ENCODE measurements around the gene DBH. TPM values are rescaled to one million over a fixed set of nuclear protein-coding genes. Genes with fewer than 3 reads are reported as not detected.

Gene DBH
- total and polyA plus RNA-seq, 8 donors: under 0.01 to 0.15 TPM; not detected in 6

DNA sequence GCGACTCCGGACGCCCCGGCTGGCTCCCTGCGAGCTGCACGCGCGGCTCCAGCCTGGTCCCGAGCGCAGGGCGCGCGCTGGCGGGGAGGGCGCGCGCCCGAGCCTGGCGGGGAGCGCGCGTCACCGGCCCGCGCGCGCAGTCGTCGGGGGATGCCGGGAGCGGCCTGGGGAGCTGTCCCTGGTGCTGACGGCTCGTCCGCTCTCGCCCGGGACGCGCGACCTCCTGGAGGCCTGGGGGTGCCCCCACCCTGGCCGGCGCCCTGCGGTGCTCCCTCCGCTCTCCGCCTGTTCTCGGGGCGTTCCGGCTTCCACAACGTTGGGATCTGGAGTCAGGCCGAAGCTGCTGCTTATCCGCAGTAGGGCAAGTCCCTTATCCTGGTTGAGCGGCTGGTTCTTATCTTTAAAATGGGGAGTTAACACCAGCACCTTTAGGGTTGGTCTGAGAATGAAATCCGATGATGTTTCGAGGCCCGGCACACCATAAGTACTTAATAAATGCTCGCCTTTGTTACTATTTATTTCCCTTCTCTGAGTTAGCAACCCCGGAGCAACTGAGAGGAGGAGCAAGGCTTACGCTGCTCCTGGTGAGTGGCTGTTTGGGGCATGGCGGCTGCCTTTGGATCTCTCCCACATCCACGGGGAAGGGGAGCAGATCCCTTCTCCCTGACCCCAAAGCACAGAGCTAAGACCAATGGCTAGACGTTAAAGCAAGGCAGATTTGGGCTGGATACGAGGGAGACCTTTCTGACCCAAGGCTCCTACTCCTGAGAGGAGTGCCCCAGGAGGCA lies 26.7 kb upstream of the DBH start, which contains the start of gene FAM163B:
Gene FAM163B (minus strand): TSS at position 79 of the 788 bp plus-strand sequence. CDS start 29,166 bp downstream, outside the sequence.
- TF ChIP-seq, protein P1, sequence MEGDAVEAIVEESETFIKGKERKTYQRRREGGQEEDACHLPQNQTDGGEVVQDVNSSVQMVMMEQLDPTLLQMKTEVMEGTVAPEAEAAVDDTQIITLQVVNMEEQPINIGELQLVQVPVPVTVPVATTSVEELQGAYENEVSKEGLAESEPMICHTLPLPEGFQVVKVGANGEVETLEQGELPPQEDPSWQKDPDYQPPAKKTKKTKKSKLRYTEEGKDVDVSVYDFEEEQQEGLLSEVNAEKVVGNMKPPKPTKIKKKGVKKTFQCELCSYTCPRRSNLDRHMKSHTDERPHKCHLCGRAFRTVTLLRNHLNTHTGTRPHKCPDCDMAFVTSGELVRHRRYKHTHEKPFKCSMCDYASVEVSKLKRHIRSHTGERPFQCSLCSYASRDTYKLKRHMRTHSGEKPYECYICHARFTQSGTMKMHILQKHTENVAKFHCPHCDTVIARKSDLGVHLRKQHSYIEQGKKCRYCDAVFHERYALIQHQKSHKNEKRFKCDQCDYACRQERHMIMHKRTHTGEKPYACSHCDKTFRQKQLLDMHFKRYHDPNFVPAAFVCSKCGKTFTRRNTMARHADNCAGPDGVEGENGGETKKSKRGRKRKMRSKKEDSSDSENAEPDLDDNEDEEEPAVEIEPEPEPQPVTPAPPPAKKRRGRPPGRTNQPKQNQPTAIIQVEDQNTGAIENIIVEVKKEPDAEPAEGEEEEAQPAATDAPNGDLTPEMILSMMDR (IDR thresholded peaks at IDR 0.05): no peak
- no peak for TF ChIP-seq POLR2A (IDR thresholded peaks at IDR 0.05)
- no peak for TF ChIP-seq POLR2AphosphoS5 (IDR thresholded peaks at IDR 0.05)
- no peak for TF ChIP-seq EP300 (IDR thresholded peaks at IDR 0.05)
- peak in 1 of 2 donors; percentile 86 for DNase-seq
- peaks cover 0 to 5% (median 2%) of the 10 kb centered on the region in 4 donors for H3K4me1 ChIP-seq
- 11 to 27% (median 19%) methylated on average over 19 to 61 of the region's 61 CpGs for WGBS, 5 donors
- intact Hi-C loops (cut with DNase I; ENCODE audit: low total_unique reads): no loop called here
- H3K9me3 ChIP-seq: no peaks in the 10 kb centered on the region
- H3K27ac ChIP-seq: no peak within 1 kb of the TSS
- no peaks in the 10 kb centered on the region for H3K36me3 ChIP-seq
- peaks cover 19 to 100% (median 50%) of the 10 kb centered on the region in 3 donors for H3K27me3 ChIP-seq
- H3K4me3 ChIP-seq: peak within 1 kb of the TSS in 2 of 4 donors; percentile 7 to 27

DNA sequence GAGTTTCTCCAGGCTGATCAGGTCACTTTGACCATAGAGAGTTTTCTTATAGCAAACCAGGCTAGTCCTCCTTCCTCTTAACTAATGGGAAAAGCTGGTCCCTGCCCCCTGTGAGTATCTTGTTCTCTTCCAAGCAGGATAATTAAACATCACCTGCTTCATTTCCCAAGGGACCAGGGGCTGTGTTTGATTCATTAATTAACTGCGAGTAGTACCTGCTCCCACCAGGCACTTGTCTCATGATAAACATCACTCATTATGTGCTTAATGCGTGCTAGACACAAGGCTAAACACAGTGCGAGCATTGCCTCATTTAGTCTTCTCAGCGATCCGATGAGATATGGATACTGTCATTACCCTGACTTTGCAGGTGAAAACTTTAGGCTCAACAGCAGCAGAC lies 25.3 kb upstream of the DBH start:
- Histone ChIP-seq H3K36me3 (no peaks in the 10 kb centered on the region), H3K4me3 (no peak overlapping the region), H3K27ac (no peak overlapping the region), H3K9me3 (no peaks in the 10 kb centered on the region), H3K4me1 (peaks cover 0 to 5% (median 2%) of the 10 kb centered on the region in 4 donors), H3K27me3 (peaks cover 19 to 100% (median 45%) of the 10 kb centered on the region in 3 donors)
- TF ChIP-seq EP300 (IDR thresholded peaks at IDR 0.05) (no peak), POLR2A (IDR thresholded peaks at IDR 0.05) (no peak), POLR2AphosphoS5 (IDR thresholded peaks at IDR 0.05) (no peak)
- TF ChIP-seq, protein P1 (IDR thresholded peaks at IDR 0.05): no peak
- DNase-seq: no peak
- intact Hi-C loops (cut with DNase I; ENCODE audit: low total_unique reads): no loop called here
- 62 to 86% (median 76%) methylated on average over 5 of the region's 5 CpGs for WGBS, 5 donors

DNA sequence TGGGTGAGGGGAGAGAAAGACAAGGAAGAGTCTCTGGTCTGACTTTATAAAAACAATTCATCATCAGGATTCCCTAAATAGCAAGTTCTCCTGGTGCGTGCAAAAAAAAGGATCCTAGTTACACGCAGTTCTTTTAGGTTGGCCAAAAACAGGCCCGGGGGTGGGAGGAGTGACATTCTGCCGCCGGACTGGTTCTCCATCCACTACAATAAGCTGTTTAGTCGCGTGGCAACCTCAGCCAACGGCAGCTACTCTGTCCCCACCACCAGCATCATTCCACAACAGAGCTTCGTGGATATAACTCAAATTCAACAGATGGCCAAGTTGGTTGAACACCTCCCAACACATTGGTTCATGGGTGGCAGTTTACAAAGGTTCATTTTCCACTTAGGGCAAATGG lies 24.1 kb upstream of the DBH start:
- Histone ChIP-seq H3K36me3 (no peaks in the 10 kb centered on the region), H3K4me3 (no peak overlapping the region), H3K27me3 (peaks cover 17 to 100% (median 40%) of the 10 kb centered on the region in 3 donors), H3K27ac (no peak overlapping the region), H3K4me1 (peaks cover 0 to 5% (median 2%) of the 10 kb centered on the region in 4 donors), H3K9me3 (no peaks in the 10 kb centered on the region)
- WGBS, 5 donors: 78 to 91% (median 79%) methylated on average over 9 of the region's 9 CpGs
- DNase-seq: no peak
- TF ChIP-seq EP300 (IDR thresholded peaks at IDR 0.05) (no peak), POLR2AphosphoS5 (IDR thresholded peaks at IDR 0.05) (no peak), POLR2A (IDR thresholded peaks at IDR 0.05) (no peak)
- TF ChIP-seq, protein P1 (IDR thresholded peaks at IDR 0.05): no peak
- intact Hi-C loops (cut with DNase I; ENCODE audit: low total_unique reads): no loop called here

DNA sequence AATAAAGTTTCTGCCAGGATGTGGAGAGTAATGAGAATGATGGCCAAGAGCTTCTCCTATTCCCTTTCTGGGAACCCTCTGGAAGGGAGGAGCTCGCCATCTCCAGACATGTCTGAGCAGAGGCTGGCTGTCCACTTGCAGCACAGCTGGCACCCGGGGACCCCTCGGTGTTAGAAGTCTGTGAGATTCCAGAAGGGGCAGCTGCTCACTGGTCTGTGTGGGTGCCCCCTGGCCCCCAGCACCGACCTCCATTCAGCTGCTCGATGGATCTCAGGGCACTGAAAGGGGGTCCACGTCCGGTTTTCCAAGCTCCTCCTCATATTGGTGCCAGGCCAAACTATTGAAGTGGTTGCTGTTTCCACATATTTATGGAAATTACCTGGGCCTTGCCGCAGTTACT lies 23.3 kb upstream of the DBH start:
- intact Hi-C loops (cut with DNase I; ENCODE audit: low total_unique reads): no loop called here
- Histone ChIP-seq H3K4me1 (peaks cover 0 to 5% (median 2%) of the 10 kb centered on the region in 4 donors), H3K36me3 (no peaks in the 10 kb centered on the region), H3K9me3 (no peaks in the 10 kb centered on the region), H3K27me3 (peaks cover 13 to 100% (median 37%) of the 10 kb centered on the region in 3 donors), H3K4me3 (no peak overlapping the region), H3K27ac (no peak overlapping the region)
- WGBS, 5 donors: 75 to 88% (median 81%) methylated on average over 7 to 8 of the region's 8 CpGs
- TF ChIP-seq, protein P1 (IDR thresholded peaks at IDR 0.05): no peak
- TF ChIP-seq POLR2AphosphoS5 (IDR thresholded peaks at IDR 0.05) (no peak), EP300 (IDR thresholded peaks at IDR 0.05) (no peak)
- DNase-seq: no peak

All from stomach (tissue), 9 donors.